Femur (tissue), 1 donor: ENCODE data around the gene MPHOSPH10.
A peak's percentile ranks its signal among the peaks of the same experiment; 100 is the strongest.
"Not testable (repeated sequence)": the region's sequence is repeated elsewhere in the genome, so short reads cannot be mapped to it uniquely, and the experiment has no call there.

ENCODE experiments used
- DNase-seq: peaks from one replicate; pipeline ENCODE4 v3.0.0-alpha.2; 2017

The MPHOSPH10 gene

DNA sequence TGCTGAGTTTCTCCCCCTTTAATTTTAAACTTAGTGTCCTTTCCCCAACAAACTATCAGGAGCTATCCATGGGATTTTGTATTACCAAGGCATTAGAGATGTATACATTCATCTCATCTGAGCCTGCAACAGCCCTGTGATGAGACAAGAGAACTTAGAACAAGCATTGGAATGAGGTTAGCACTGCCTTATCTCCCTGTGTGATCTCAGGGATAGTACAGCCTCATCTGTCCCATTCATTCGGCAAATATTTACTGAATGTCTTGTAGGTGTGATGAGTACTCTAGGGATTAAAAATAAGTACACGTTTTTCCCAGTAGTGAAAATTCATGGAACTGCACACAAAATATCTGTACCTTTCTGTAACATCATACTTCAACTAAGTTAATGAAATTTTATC, 50.9 kb downstream of the MPHOSPH10 start:
- DNase-seq = no peak

GRCh38 chr2:71183306-71184115, 53.1 kb downstream of the MPHOSPH10 start:
- DNase-seq = not testable (repeated sequence)

- DNase-seq = no peak
Measured at GRCh38 chr2:71186973-71187372, 56.5 kb downstream of the MPHOSPH10 start.

GRCh38 chr2:71187589-71187988, 57.2 kb downstream of the MPHOSPH10 start:
- DNase-seq = no peak

GRCh38 chr2:71190656-71191569, 60.5 kb downstream of the MPHOSPH10 start:
- DNase-seq = peak; percentile 33

GRCh38 chr2:71191570-71191943, 61.1 kb downstream of the MPHOSPH10 start:
- no peak for DNase-seq
